K562 (cell line): ENCODE data around the gene CALM3. TPM values are rescaled to one million over a fixed set of nuclear protein-coding genes. Genes with fewer than 3 reads are reported as not detected.

Source experiments
- ATF7 ChIP-seq: fragments of 450-650 bp; IDR thresholded peaks from 2 replicates; pipeline ENCODE4 v1.7.1; 2014; ENCODE audit warnings: mild to moderate bottlenecking, moderate library complexity
- BHLHE40 ChIP-seq: IDR thresholded peaks from 2 replicates; pipeline ENCODE4 v1.6.1; 2011; ENCODE audit warnings: low read length, improper control_type of control experiment
- GATAD2A ChIP-seq: fragments of 450-650 bp; IDR thresholded peaks from 2 replicates; pipeline ENCODE4 v1.6.1; 2017
- KHSRP ChIP-seq: fragments of 450-650 bp; IDR thresholded peaks from 2 replicates; pipeline ENCODE4 v1.6.1; 2017
- MYBL2 ChIP-seq, 2 experiments: fragments of 450-650 bp in 1 of 2; sonication (generic) in 1 of 2; formaldehyde crosslinking in 1 of 2; IDR thresholded peaks; 2 replicates each; pipeline versions ENCODE4 v1.6.1 to v1.8.1; 2017 to 2022; ENCODE audit warnings: borderline replicate concordance in 1 of 2, inconsistent platforms in 1 of 2, low read depth in 1 of 2, mild to moderate bottlenecking in 1 of 2, missing genetic modification reagents in 1 of 2, moderate library complexity in 1 of 2
- TCF7L2 ChIP-seq: fragments of 150-350 bp; IDR thresholded peaks from 2 replicates; pipeline ENCODE4 v1.6.1; 2016; ENCODE audit warnings: low read depth, mild to moderate bottlenecking, low read length, moderate library complexity
- ZNF253 ChIP-seq: fragments of 250-450 bp; sonication (Bioruptor Pico); conservative IDR thresholded peaks from 2 replicates; pipeline ENCODE4 v1.6.1; 2021; ENCODE audit warnings: mild to moderate bottlenecking
- ZNF586 ChIP-seq: fragments of 450-650 bp; formaldehyde crosslinking; conservative IDR thresholded peaks from 2 replicates; pipeline ENCODE4 v1.4.0; 2020; ENCODE audit warnings: mild to moderate bottlenecking, moderate library complexity
- ZNF764 ChIP-seq: fragments of 250-450 bp; sonication (Bioruptor Pico); IDR thresholded peaks from 2 replicates; pipeline ENCODE4 v1.4.0; 2020; ENCODE audit warnings: low read depth, mild to moderate bottlenecking, moderate library complexity
- polyA plus RNA-seq, 8 experiments: library from polyadenylated mRNA; depleted of rRNA in 4 of 8; stranded (reverse) in 5 of 8; unstranded in 3 of 8; fragments of >200 nt; fragmentation: Nextera tagmentation in 2 of 8; fragmentation: Illumina TruSeq in 1 of 8; extraction: Ambion mirVana in 2 of 8; extraction: Trizol in 1 of 8; gene quantifications; 2 replicates each; pipeline versions ENCODE4 v1.2.1 to v1.2.3, GENCODE V29; 2011 to 2014; ENCODE audit warnings: inconsistent platforms in 1 of 8, missing spikeins in 1 of 8
- total RNA-seq, 7 experiments: library from RNA; depleted of rRNA in 6 of 7; stranded (reverse); fragments of >200 nt in 6 of 7; fragmentation: Illumina TruSeq in 2 of 7; extraction: Trizol in 2 of 7; gene quantifications; 2 replicates each; pipeline versions ENCODE4 v1.2.1 to v1.2.3, GENCODE V29; 2011 to 2021; ENCODE audit warnings: low replicate concordance in 1 of 7
- TF ChIP-seq, protein P1 (sequence below): sonication (generic); formaldehyde crosslinking; IDR thresholded peaks from 2 replicates; pipeline ENCODE4 v1.8.0; 2022; ENCODE audit warnings: mild to moderate bottlenecking, missing genetic modification reagents
- TF ChIP-seq, protein P2 (sequence below): fragments of 250-450 bp; sonication (Bioruptor Pico); IDR thresholded peaks from 2 replicates; pipeline ENCODE4 v1.8.0; 2021; ENCODE audit warnings: moderate library complexity, mild to moderate bottlenecking, inconsistent platforms
- TF ChIP-seq, protein P3 (sequence below): fragments of 200-600 bp; sonication (generic); IDR thresholded peaks from one replicate; pipeline ENCODE4 v1.6.1; 2012; ENCODE audit warnings: mild to moderate bottlenecking, low read depth, low read length, inconsistent platforms

The CALM3 gene
- total and polyA plus RNA-seq, 9 of the 15 experiments (the other 6 are each of a cell fraction or from before 2014, with no cell fraction given), result 34.6 to 350 (median 156) TPM

DNA sequence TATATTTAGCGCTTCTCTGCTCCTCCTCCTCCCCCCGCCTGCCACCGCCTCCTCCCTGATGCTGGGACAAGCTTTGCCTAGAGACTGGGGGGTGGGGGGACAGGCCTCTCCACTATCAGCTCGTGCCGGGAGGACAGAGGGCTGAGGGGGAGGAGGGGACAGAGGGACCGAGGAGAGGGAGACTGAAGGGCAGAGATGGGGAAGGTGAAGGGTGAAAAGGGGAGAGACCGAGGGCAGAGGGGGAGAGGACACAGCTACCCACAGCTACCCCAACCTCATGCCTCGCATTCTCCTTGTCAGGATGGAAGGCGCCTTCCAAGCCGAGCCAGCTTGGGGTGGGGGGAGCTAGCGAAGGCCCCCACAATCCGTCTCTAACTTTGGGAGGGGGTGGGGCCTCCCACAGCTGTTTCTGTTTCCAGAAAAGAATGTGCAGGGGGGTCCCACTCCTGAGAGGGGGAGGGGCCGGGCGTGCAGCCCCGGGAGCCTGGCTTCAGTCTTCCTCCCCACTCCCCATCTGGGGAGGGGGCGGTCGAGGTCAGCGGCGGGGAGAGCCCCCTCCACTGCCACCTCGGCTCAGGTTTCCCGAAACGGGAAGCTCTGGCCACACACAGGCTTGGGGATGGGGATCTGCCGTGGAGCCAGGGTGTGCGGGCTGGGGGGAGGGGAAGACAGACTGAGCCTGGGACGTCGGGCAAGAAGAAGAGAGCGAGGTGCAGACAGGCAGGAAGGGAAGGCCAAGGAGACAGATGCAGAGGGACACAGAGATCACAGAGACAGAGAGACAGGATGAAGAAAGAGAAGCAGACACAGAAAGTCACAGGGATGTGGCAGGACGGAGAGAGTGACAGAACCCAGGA, 58.2 kb downstream of the CALM3 start (continued):
- TF ChIP-seq, protein P1, sequence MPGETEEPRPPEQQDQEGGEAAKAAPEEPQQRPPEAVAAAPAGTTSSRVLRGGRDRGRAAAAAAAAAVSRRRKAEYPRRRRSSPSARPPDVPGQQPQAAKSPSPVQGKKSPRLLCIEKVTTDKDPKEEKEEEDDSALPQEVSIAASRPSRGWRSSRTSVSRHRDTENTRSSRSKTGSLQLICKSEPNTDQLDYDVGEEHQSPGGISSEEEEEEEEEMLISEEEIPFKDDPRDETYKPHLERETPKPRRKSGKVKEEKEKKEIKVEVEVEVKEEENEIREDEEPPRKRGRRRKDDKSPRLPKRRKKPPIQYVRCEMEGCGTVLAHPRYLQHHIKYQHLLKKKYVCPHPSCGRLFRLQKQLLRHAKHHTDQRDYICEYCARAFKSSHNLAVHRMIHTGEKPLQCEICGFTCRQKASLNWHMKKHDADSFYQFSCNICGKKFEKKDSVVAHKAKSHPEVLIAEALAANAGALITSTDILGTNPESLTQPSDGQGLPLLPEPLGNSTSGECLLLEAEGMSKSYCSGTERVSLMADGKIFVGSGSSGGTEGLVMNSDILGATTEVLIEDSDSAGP (CRISPR knock-in tag), result 0 out of 2 replicates have a peak, but pooled peaks have one; percentile 31
- no peak for TF ChIP-seq ZNF253
- no peak for TF ChIP-seq KHSRP
- no peak for TF ChIP-seq MYBL2 (IDR thresholded peaks at IDR 0.05; ENCODE audit: low read depth)
- no peak for TF ChIP-seq MYBL2 (CRISPR knock-in tag; IDR thresholded peaks at IDR 0.05; ENCODE audit: borderline replicate concordance)
- no peak for TF ChIP-seq TCF7L2
- TF ChIP-seq ZNF764 (CRISPR knock-in tag), result no peak
- no peak for TF ChIP-seq ATF7
- peak; percentile 84 for TF ChIP-seq BHLHE40
- TF ChIP-seq ZNF586, result no peak
- TF ChIP-seq, protein P2, sequence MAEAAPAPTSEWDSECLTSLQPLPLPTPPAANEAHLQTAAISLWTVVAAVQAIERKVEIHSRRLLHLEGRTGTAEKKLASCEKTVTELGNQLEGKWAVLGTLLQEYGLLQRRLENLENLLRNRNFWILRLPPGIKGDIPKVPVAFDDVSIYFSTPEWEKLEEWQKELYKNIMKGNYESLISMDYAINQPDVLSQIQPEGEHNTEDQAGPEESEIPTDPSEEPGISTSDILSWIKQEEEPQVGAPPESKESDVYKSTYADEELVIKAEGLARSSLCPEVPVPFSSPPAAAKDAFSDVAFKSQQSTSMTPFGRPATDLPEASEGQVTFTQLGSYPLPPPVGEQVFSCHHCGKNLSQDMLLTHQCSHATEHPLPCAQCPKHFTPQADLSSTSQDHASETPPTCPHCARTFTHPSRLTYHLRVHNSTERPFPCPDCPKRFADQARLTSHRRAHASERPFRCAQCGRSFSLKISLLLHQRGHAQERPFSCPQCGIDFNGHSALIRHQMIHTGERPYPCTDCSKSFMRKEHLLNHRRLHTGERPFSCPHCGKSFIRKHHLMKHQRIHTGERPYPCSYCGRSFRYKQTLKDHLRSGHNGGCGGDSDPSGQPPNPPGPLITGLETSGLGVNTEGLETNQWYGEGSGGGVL (CRISPR knock-in tag), result no peak
- TF ChIP-seq GATAD2A, result 0 out of 2 replicates have a peak, but pooled peaks have one; percentile 30
- TF ChIP-seq, protein P3, sequence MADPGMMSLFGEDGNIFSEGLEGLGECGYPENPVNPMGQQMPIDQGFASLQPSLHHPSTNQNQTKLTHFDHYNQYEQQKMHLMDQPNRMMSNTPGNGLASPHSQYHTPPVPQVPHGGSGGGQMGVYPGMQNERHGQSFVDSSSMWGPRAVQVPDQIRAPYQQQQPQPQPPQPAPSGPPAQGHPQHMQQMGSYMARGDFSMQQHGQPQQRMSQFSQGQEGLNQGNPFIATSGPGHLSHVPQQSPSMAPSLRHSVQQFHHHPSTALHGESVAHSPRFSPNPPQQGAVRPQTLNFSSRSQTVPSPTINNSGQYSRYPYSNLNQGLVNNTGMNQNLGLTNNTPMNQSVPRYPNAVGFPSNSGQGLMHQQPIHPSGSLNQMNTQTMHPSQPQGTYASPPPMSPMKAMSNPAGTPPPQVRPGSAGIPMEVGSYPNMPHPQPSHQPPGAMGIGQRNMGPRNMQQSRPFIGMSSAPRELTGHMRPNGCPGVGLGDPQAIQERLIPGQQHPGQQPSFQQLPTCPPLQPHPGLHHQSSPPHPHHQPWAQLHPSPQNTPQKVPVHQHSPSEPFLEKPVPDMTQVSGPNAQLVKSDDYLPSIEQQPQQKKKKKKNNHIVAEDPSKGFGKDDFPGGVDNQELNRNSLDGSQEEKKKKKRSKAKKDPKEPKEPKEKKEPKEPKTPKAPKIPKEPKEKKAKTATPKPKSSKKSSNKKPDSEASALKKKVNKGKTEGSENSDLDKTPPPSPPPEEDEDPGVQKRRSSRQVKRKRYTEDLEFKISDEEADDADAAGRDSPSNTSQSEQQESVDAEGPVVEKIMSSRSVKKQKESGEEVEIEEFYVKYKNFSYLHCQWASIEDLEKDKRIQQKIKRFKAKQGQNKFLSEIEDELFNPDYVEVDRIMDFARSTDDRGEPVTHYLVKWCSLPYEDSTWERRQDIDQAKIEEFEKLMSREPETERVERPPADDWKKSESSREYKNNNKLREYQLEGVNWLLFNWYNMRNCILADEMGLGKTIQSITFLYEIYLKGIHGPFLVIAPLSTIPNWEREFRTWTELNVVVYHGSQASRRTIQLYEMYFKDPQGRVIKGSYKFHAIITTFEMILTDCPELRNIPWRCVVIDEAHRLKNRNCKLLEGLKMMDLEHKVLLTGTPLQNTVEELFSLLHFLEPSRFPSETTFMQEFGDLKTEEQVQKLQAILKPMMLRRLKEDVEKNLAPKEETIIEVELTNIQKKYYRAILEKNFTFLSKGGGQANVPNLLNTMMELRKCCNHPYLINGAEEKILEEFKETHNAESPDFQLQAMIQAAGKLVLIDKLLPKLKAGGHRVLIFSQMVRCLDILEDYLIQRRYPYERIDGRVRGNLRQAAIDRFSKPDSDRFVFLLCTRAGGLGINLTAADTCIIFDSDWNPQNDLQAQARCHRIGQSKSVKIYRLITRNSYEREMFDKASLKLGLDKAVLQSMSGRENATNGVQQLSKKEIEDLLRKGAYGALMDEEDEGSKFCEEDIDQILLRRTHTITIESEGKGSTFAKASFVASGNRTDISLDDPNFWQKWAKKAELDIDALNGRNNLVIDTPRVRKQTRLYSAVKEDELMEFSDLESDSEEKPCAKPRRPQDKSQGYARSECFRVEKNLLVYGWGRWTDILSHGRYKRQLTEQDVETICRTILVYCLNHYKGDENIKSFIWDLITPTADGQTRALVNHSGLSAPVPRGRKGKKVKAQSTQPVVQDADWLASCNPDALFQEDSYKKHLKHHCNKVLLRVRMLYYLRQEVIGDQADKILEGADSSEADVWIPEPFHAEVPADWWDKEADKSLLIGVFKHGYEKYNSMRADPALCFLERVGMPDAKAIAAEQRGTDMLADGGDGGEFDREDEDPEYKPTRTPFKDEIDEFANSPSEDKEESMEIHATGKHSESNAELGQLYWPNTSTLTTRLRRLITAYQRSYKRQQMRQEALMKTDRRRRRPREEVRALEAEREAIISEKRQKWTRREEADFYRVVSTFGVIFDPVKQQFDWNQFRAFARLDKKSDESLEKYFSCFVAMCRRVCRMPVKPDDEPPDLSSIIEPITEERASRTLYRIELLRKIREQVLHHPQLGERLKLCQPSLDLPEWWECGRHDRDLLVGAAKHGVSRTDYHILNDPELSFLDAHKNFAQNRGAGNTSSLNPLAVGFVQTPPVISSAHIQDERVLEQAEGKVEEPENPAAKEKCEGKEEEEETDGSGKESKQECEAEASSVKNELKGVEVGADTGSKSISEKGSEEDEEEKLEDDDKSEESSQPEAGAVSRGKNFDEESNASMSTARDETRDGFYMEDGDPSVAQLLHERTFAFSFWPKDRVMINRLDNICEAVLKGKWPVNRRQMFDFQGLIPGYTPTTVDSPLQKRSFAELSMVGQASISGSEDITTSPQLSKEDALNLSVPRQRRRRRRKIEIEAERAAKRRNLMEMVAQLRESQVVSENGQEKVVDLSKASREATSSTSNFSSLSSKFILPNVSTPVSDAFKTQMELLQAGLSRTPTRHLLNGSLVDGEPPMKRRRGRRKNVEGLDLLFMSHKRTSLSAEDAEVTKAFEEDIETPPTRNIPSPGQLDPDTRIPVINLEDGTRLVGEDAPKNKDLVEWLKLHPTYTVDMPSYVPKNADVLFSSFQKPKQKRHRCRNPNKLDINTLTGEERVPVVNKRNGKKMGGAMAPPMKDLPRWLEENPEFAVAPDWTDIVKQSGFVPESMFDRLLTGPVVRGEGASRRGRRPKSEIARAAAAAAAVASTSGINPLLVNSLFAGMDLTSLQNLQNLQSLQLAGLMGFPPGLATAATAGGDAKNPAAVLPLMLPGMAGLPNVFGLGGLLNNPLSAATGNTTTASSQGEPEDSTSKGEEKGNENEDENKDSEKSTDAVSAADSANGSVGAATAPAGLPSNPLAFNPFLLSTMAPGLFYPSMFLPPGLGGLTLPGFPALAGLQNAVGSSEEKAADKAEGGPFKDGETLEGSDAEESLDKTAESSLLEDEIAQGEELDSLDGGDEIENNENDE, result no peak
